G401.6 (cell line): ENCODE results near the gene MPV17.
"Not testable (repeated sequence)": the region's sequence is repeated elsewhere in the genome, so short reads cannot be mapped to it uniquely, and the experiment has no call there.

Source experiments
- FAIRE-seq: peaks from 2 replicates; lab custom pipeline; 2012; peaks lifted over from hg19 to GRCh38; lab: Jason Lieb, UNC

Gene MPV17, protein sequence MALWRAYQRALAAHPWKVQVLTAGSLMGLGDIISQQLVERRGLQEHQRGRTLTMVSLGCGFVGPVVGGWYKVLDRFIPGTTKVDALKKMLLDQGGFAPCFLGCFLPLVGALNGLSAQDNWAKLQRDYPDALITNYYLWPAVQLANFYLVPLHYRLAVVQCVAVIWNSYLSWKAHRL

DNA sequence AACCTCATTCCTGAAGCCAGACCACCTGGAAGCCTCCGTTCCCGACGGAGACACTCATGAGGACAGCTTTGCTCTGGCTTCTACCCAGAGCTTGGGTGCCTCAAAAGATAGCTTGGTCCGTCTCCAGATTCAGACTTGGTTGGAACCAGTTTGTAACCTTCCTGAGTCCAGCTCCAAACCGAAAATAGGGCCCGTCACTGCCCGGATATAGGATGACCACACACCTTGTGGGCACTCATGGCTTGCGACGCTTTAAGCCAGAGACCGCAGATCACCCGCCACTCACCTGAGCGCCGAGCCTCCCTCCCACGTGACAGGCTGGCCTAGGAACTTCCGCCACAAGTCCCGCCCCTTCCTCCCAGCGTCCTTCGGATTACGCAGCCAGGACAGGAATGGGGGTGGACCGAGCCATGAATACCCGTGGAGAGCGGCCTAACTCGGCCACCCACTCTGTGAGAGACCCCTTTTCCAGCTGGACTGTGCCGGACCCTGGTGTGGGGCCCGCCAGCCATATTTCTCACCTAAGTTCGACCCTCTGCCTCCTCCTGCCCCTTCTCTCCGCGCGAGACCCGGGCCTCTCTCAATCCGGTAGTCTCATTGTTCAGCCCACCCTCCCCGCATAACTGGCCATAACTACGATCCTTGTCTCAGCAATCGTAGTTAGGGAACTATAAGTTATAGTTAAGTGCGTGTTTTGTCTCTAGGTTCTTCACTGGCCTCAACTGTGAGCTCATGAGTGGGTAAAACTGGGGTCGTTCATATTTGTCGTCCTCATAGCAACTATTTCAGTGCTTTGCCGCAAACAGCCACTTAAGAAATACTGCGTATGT is at the start of gene MPV17:
Gene MPV17 (minus strand): TSS at position 332 of the 830 bp plus-strand sequence. CDS start 580 bp downstream, outside the sequence.
- peak; percentile 57 for FAIRE-seq

DNA sequence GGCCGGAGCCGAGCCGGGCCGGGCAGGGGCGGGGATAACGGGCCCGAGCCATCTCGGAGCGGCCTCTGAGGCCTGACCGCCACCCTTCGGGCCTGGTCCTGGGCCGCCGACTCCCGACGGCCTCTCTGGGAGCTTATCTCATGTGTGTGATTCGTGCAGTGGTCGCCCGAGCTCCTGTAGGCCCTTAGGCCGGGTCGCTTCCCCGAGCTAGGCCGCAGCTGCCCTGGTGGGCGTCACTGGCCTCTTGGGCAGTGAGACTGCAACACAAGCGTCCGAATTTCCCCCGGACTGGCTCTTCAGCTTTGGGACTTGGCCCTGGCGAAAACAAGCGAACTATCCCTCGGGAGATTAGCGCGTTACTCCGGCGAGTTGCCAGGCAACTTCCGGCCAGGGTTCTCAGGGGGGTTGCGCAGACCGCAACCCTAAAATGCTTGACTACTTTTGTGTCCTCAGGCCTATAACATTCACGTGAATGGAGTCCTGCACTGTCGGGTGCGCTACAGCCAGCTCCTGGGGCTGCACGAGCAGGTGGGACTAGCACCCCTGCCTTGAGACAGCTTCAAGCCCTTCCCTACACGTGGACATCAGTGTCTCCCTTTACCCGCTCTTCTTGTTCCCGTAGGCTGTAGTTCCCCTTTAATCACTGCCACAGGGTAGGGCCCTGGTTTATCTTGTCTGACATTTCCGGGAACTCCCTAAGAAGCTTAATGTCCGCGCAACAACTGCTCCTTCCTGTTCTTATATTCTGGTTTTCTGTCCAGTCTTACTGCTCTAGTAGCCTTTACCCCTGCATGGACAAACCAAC is 48.1 kb upstream of the MPV17 start:
- FAIRE-seq, result no peak

DNA sequence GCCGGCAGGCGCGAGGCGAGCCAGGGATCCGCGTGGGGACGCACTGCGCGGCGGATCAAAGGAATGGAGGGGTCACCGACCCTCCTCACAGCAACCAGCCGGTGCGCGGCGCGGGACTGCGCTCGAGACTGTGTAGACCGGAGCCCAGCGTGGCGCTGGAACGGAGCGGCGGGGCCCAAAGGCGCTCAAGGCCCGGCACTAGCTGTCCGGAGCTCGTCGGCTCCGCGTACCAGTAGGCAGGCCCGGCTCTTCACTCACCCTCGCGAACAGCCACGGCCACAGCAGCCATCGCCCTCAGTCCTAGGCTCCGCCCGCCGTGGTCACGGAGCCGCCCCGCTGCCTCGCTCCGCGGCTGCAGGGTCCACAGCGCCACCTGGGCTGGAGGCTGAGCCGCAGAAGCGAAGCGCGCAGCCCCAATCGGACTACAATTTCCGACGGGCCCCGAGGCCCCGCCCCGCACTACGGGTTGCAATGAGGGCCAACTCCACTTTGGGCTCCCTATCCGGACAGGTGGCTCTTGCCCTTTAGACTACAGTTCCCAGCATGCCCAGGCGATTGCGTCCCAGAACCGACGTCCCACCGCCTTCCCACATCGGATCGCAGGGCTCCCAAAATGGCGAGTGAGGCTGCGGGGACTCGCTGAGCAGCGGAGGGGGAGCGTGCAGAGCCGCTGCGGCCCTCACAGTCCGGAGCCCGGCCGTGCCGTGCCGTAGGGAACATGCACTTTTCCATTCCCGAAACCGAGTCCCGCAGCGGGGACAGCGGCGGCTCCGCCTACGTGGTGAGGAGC is 47.3 kb upstream of the MPV17 start, which contains the start of the genes EIF2B4 and SNX17:
Gene EIF2B4 (minus strand): TSS at position 313 of the 790 bp plus-strand sequence. CDS start 24 bp downstream, at position 289.
Gene SNX17 (plus strand): TSS at position 591 of the 790 bp plus-strand sequence. CDS start 128 bp downstream, at position 719.
- FAIRE-seq, result peak; percentile 94

DNA sequence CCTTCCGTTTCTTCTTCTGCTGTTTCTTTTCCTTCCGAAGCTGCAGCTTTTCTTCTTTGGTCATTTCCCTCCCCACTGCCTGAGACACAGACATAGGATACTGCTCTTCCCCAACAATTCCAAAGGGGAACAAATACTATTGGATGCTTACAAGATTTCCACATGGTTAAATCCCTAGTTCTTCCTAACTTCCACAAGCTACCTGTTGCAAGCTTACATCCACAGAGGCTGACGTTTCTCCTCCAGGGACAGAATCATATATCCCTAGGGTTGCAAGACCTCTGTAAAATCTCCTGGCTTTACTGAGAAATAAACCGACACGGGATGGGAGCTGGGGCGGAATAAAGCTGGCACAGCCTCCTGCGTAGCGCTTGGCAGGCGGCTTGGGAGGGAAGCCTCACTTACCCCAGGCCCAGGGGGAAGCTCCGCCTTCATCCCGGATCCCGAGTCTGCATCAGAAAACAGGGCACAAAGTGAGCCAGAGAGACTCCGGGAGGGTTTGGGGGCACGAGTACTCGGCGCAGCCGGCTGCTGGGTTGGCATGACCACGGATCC is 46.7 kb upstream of the MPV17 start:
- no peak for FAIRE-seq

DNA sequence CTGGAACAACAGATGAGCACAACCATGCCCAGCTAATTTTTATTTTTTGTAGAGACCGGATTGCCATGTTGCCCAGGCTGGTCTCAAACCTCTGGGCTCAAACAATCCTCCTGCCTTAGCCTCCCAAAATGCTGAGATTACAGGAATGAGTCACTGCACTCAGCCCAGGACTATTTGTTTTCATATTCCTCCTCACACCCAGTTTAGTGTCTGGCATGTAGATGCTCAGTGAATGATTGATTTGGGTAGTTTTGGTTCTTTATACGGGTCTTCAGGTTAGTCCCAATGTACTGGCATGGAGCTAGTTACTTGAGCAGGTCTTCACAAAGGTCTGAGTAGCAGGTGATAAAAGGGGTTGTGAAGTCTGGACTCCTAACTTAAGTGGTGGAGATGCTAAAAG is 41.0 kb upstream of the MPV17 start:
- FAIRE-seq, result no peak

DNA sequence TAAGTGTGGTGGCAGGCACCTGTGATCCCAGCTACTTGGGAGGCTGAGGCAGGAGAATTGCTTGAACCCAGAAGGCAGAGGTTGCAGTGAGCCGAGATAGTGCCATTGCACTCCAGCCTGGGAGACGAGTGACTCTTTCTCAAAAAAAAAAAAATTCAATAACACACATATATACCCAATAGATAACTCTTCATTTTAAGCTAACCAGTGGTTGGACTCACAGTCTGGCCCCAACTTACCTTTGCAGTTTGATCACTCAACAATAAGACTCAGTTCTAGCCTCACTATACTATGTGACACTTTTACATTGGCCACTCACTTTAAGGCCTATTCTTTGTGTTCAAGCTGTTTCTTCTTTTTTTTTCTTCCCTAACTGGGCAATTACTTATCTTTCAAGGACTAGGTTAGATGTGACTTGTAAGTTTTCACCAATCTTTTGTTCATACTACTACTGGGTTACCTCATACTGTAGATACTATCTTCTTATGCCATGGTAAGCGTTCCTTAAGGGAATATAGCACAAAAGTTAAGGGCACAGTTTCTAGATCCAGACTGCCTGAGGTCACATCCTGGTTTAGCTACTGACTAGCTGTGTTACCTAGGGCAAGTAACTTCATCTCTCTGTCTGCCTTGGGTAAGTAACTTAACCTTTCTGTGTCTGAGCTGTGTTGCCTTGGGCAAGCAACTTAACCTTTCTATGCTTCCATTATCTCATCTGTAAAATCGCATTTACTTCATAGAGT is 40.0 kb upstream of the MPV17 start:
- no peak for FAIRE-seq

DNA sequence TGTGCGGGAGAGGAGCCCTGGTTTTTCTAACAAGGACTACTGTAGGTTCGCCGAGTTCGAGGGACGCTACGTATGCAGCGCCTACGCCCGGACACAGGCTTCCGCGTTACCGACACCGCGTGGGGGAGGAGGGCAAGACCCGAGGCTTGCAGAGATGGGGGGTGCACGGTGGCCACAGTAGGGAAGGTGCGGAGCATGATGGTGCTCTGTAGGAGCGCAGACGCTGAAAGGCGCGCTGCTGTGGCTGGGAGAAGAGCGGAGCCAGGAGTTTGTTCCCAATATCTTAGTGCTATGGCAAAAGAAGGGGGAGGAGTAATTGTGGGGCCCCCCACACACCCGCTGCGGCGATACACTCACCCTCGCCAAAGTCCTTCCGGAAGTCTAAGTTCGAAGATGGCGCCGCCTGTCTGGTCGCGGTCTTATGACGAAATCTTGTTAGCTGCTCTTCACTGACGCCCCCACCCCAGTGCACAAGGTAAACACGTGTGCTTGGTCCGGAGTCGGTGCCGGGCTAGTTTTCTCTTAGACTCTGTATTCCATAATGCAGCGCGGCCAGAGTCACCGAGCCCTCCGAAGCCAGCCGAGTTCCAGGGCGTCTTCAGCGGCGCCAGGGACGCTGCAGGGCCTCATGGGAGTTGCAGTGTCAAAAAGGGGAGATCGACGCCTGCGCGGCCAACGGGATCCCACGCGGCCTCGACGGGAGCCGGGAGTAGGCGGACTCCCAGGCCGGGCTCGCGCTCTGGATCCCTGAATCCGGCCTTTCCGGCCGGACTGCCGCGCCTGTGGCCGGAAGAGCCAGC is 33.7 kb upstream of the MPV17 start, which contains the start of gene GTF3C2:
Gene GTF3C2 (minus strand): TSS at position 383 of the 800 bp plus-strand sequence. CDS start 13,210 bp downstream, outside the sequence.
- FAIRE-seq, result peak; percentile 96

DNA sequence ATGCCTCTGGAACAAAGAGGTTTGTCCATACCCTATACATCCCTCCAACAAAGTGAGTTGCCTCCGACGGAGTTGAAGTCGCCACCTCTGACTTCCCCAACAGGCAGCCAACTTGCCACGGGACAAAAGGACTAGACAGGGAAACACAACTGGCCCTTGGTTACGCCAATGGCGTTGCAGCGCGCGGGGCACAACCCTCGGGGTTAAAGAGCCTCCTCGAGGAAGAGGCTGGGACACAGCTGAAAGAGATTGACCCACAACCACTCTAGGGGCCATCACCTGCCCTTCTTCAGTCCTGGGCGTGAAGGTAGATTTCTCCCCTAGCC is 33.1 kb upstream of the MPV17 start:
- no peak for FAIRE-seq

DNA sequence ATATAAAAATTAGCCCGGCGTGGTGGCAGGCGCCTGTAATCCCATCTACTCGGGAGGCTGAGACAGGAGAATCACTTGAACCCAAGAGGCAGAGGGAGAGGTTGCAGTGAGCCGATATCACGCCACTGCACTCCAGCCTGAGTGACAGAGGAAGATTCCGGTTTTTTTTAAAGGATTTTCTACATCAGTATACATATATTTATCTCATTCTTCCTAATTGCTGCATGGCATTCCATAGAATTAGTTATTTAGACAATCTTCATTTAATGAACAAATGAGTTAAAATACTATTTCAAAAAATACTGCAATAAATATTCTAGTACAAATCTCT is 31.7 kb upstream of the MPV17 start:
- FAIRE-seq, result no peak

DNA sequence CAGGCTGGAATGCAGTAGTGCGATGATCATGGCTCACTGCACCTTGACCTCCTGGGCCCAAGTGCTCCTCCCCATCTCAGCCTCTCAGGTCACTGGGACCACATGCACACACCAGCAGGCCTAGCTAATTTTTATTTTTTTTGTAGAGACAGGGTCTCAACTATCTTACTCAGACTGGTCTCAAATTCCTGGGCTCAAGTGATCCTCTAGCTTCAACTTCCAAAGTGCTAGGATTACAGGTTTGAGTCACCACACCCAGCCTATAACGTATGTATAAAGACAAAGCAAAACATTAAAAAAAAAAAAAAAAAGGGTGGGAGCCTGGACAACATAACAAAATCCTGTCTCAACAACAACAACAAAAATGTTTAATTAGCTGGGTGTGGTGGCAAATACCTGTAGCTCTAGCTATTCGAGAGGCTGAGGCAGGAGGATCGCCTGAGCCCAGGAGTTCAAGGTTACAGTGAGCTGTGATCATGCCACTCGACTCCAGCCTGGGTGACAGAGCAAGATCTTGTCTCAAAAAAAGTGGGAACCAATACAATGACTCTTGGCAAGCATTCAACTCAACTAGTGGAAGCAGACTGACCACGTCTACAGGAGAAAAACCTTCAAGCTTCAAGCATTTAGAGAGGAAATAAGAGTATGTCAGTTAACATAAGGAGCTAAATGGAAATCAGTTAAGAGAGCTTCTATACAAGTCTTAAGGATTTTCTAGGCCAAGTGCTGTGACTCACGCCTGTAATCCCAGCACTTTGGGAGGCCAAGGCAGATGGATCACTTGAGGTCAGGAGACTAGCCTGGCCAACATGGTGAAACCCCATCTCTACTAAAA is 31.1 kb upstream of the MPV17 start:
- FAIRE-seq, result no peak

DNA sequence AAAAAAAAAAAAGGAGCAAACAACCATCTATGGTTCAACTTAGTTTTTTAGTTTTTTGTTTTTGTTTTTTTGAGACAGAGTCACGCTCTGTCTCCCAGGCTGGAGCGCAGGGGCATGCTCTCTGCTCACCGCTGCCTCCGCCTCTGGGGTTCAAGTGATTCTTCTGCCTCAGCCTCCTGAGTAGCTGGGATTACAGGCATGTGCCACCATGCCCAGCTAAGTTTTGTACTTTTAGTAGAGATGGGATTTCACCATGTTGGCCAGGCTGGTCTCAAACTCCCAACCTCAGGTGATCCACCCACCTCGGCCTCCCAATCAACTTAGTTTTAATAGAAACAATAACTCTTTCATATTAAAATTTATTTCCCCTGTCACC is 30.5 kb upstream of the MPV17 start:
- not testable (repeated sequence) for FAIRE-seq

DNA sequence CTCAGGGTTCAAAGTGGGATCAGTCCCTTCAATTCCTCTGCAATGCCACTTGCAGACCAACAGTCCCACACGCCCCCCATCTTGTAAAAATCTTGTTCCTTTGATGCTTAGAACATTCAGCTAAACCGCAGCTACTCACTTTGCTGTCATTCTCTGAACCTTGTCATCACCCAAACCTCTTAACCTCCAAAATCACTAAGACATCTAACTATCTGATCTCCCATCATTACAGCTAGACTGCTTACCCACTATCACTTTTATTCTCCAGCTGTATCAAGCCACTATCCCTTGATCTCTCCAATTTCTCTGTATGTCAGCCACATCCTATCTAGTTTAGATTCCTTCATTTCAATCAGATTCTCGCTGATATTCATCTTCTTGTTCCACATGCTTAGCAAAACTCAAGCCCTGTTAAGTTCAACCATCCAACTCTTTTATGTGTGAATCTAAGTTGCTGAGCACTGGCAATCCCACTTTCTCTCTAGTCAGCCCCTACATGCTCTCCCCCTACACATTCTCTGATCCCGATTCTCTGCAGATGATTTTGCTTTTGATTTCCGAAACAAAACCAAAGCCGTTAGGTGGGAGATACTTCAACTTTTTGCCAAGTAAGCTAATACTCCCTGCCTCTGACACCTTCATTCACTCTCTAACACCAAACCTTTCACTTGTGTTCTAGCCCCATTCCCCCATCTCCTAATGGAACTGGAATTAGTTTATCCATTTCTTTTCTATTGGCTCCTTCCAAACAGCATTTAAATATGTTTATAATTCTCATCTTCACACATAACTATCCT is 29.1 kb upstream of the MPV17 start:
- no peak for FAIRE-seq

DNA sequence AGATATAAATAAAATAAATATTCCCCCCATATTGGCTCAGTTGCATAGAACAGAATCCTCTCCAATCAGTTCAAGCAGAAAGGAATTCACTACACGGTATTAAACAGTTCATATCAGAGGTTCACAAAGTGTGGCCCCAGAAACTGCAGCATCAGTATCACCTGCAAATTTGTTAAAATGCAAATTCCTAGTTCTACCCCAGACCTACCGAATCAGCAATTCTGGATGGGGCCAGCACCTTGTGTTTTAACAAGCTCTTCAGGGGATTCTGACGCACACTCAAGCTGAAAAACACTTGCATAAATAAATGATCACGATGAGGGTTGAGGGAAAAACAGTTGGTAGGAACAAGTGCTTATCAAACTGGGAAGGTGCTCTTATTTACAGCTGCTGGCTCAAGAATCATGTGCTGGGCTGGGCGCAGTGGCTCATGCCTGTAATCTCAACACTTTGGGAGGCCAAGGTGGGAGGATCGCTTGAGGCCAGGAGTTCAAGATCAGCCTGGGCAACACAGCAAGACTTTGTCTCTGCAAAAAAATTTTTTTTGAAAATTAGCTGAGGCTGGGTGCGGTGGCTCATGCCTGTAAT is 27.3 kb upstream of the MPV17 start:
- no peak for FAIRE-seq

DNA sequence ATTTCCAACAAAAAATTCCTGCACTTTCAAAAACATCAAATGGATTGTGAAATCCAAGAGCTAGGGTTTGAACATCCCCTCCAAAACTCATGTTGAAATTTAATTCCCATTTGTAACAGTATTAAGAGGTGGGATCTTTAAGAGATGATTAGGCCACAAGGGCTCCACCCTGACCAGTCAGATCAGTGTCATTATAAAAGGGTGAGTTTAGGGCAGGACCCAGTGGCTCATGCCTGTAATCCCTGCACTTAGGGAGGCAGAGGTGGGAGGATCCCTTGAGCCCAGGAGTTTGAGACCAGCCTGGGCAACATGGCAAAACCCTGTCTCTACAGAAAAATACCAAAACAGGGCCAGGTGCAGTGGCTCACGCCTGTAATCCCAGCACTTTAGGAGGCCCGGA is 24.7 kb upstream of the MPV17 start:
- no peak for FAIRE-seq

DNA sequence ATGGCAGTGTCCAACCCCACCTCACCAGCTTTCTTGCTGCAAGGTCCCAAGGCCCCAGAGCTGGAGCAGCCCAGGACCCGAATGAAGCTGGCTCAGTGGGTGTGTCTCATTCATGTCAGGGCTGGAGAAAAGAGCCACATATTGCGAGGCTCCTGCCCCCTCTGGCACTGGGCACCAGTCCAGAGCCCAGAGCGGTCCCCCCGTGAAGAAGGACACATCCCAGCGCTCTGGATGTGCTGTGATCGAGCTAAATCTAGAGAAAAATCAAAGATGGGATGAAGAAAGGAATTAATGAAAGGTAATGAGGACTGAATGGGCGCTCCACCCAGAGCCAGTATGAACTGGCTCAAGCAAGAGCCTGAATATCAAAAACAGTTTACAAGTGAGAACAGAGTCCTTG is 13.3 kb upstream of the MPV17 start:
- no peak for FAIRE-seq

DNA sequence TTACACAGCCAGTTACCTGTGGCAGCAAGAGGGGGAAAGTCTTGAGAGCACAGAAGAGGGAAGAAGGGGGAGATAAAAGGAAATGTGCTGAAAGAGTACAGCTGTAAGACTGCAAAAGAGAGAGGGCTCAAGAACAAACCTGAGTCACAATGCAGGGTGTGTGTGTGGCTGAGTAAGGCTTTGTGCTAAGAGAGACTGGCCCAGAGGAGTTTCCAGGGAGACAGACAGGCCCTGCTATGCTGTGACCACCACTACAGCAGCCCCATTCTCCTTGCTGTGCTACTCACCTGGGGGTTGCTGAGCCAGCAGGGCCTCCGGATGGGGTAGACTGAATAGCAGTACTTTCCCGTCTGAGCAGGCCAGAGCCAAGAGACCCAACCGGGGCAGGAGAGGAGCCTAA is 12.4 kb upstream of the MPV17 start:
- FAIRE-seq, result no peak

DNA sequence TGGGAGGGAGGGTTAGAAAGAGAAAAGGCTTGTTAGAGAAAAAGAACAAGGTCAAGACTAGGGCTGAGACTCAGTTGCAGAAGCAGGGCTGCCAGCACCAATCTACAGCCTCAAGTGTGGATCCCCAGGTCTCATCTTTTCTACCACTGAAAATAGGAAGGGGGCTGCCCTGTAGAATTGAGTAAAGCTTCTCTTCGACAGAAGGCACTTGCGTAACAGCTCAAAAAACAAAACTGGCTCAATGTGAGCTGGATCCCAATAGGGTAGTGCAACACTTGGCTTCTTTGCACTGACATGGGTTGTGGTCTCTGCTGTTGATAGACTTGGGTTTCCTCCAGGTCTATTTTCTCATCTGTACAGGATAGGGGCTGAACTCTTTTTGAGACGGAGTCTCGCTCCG is 1.8 kb upstream of the MPV17 start:
- no peak for FAIRE-seq
